Loucy (cell line): ENCODE results near the gene SLC27A2.

Experiments used
- EZH2phosphoT487 ChIP-seq: fragments of 200-600 bp; IDR thresholded peaks from 2 replicates; pipeline ENCODE4 v1.6.1; 2018; ENCODE audit warnings: antibody characterized with exemption, mild to moderate bottlenecking, moderate library complexity, borderline replicate concordance
- TF ChIP-seq, protein P1 (sequence below): fragments of 200-600 bp; sonication (generic); conservative IDR thresholded peaks from 2 replicates; pipeline ENCODE4 v1.5.1; 2014; ENCODE audit warnings: mild to moderate bottlenecking, antibody characterized with exemption, low read length

DNA sequence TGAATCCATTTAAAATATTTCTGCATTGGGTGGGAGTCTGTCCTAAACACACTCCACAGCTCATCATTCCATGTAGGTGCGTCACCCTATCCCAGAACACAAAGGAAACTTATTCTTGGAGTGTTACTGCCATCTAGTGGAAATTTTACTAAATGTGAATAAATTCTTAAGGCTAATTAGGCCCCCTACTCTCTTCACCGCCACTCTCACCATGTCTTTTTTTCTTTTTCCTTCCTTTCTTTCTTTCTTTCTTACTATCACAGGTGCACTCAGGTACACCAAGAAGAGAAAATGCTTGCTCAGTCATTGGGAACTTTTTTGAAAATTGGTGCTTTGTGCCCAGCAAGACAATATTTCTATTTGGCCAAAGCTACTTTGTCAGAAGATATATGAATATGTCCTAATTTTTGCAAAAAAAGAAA lies 36.5 kb upstream of the SLC27A2 start:
- no peak for TF ChIP-seq EZH2phosphoT487
- TF ChIP-seq, protein P1, sequence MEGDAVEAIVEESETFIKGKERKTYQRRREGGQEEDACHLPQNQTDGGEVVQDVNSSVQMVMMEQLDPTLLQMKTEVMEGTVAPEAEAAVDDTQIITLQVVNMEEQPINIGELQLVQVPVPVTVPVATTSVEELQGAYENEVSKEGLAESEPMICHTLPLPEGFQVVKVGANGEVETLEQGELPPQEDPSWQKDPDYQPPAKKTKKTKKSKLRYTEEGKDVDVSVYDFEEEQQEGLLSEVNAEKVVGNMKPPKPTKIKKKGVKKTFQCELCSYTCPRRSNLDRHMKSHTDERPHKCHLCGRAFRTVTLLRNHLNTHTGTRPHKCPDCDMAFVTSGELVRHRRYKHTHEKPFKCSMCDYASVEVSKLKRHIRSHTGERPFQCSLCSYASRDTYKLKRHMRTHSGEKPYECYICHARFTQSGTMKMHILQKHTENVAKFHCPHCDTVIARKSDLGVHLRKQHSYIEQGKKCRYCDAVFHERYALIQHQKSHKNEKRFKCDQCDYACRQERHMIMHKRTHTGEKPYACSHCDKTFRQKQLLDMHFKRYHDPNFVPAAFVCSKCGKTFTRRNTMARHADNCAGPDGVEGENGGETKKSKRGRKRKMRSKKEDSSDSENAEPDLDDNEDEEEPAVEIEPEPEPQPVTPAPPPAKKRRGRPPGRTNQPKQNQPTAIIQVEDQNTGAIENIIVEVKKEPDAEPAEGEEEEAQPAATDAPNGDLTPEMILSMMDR = peak; percentile 69
